Spleen (tissue), 7 donors: Measurements from ENCODE around the gene SLAIN2.
A peak's percentile ranks its signal among the peaks of the same experiment; 100 is the strongest.

Experiments used
- POLR2A ChIP-seq, 3 donors: fragments of 450-650 bp; IDR thresholded peaks; one replicate each; pipeline ENCODE4 v1.5.1; 2017; ENCODE audit warnings: antibody characterized with exemption in 3 of 3, mild to moderate bottlenecking in 1 of 3
- POLR2AphosphoS5 ChIP-seq, 3 donors: sonication (generic); formaldehyde crosslinking; IDR thresholded peaks; one replicate each; pipeline ENCODE4 v1.5.1; 2017; ENCODE audit warnings: antibody characterized with exemption in 3 of 3
- TF ChIP-seq, protein P1 (sequence below), 11 experiments: fragments of 200-600 bp in 7 of 11; fragments of 450-650 bp in 4 of 11; sonication (generic) in 4 of 11; IDR thresholded peaks in 8 of 11; conservative IDR thresholded peaks in 3 of 11; 1 replicate in 7 of 11; 2 replicates in 4 of 11; pipeline versions ENCODE4 v1.4.0 to v1.8.0; 2016 to 2021; ENCODE audit warnings: antibody characterized with exemption in 11 of 11, inconsistent platforms in 4 of 11, mild to moderate bottlenecking in 1 of 11
- donor health status: DM: no; HTN: no; CAD: no; lungs with moderate emphysema.
- donor health status: DM: no; HTN: no; CAD: no.
- donor health status: DM: no; HTN: no; CAD: no.

DNA sequence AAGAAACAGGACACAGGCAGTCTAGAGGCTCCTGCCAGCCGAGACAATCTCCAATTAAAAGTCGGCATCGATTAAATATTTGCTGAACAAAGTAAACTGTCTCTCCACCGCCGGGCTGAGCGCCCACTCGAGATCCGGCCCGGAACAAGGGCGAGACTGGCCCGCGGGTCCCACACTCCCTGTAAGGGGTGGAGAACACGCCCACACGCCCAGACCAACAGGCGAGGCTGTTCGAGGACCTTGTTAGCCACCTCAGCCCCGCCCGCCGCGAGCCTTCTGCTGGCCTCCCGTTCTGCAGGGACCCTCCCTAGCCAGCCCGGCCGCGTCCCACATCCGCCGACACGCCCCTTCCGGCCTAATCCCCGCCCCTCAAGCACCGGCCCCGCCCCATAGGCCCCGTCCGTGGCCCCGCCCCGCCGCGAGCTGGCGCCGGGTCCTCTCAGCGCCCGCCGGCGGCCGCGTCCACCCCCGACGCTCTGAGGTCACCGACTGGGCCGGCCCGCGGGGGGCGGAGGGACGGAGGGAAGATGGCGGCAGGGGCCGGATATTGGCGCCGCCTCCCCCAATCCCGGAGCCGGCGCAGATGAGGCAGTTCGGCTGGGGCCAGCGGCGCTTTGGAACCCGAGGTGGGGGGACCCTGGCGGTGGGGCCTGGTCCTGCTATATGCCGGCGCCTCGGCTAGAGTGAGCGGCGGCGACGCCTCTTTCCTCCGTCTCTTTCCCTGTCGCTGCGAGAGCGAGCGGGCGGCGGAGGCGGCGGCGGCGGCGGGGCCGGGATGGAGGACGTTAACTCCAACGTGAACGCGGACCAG, at the start of gene SLAIN2:
- TF ChIP-seq POLR2A (IDR thresholded peaks at IDR 0.05) (peak; percentile 23 to 84 (median 66)), POLR2AphosphoS5 (IDR thresholded peaks at IDR 0.05) (peak; percentile 93 to 96 (median 95))
- TF ChIP-seq, protein P1, sequence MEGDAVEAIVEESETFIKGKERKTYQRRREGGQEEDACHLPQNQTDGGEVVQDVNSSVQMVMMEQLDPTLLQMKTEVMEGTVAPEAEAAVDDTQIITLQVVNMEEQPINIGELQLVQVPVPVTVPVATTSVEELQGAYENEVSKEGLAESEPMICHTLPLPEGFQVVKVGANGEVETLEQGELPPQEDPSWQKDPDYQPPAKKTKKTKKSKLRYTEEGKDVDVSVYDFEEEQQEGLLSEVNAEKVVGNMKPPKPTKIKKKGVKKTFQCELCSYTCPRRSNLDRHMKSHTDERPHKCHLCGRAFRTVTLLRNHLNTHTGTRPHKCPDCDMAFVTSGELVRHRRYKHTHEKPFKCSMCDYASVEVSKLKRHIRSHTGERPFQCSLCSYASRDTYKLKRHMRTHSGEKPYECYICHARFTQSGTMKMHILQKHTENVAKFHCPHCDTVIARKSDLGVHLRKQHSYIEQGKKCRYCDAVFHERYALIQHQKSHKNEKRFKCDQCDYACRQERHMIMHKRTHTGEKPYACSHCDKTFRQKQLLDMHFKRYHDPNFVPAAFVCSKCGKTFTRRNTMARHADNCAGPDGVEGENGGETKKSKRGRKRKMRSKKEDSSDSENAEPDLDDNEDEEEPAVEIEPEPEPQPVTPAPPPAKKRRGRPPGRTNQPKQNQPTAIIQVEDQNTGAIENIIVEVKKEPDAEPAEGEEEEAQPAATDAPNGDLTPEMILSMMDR (IDR thresholded peaks at IDR 0.05 in 8 of 11, conservative IDR thresholded peaks at IDR 0.05 in 3 of 11): peak; percentile 27 to 64 (median 52)
